Aorta (tissue), 5 donors: ENCODE results near the gene GTF2E1. TPM values are rescaled to one million over a fixed set of nuclear protein-coding genes. Genes with fewer than 3 reads are reported as not detected.

Experiments
- ATAC-seq: fragments of 200-7000 bp; cut with Tn5 transposase; one replicate; pipeline ENCODE4 v1.9.1; 2022; ENCODE audit warnings: moderate library complexity; ENCODE audit not compliant: low FRiP score
- DNase-seq, 2 donors: peaks; one replicate each; pipeline ENCODE4 v3.0.0-alpha.2; 2020
- H3K27ac ChIP-seq, 2 donors: one replicate each; pipeline ENCODE4 v1.5.1; 2013; ENCODE audit warnings: low read length in 2 of 2, mild to moderate bottlenecking in 2 of 2, moderate library complexity in 2 of 2, control low read depth in 1 of 2, inconsistent platforms in 1 of 2, low read depth in 1 of 2
- H3K27me3 ChIP-seq, 2 donors: one replicate each; pipeline ENCODE4 v1.6.1; 2013; ENCODE audit warnings: control low read depth in 1 of 2, low read length in 1 of 2, mild to moderate bottlenecking in 1 of 2, moderate library complexity in 1 of 2; ENCODE audit not compliant: insufficient read depth in 2 of 2, control insufficient read depth in 1 of 2
- H3K36me3 ChIP-seq, 2 donors: one replicate each; pipeline ENCODE4 v1.6.1; 2013; ENCODE audit warnings: control low read depth in 1 of 2, low read length in 1 of 2, mild to moderate bottlenecking in 1 of 2; ENCODE audit not compliant: insufficient read depth in 2 of 2, control insufficient read depth in 1 of 2
- H3K4me1 ChIP-seq, 2 donors: one replicate each; pipeline ENCODE4 v1.6.1; 2013; ENCODE audit warnings: low read length in 2 of 2, control low read depth in 1 of 2, mild to moderate bottlenecking in 1 of 2, moderate library complexity in 1 of 2; ENCODE audit not compliant: insufficient read depth in 2 of 2, control insufficient read depth in 1 of 2
- H3K4me3 ChIP-seq, 2 donors: one replicate each; pipeline ENCODE4 v1.5.1; 2013; ENCODE audit warnings: low read length in 2 of 2, control low read depth in 1 of 2, mild to moderate bottlenecking in 1 of 2
- H3K9me3 ChIP-seq: one replicate; pipeline ENCODE4 v1.6.1; 2013; ENCODE audit warnings: mild to moderate bottlenecking, low read length; ENCODE audit not compliant: control insufficient read depth
- WGBS, 2 donors: extraction: QIAGEN DNeasy Blood & Tissue Kit; methylation state at CpG; one replicate each; pipeline ENCODE4 v1.1.7; 2013; 5-methylcytosine and 5-hydroxymethylcytosine counted together
- intact Hi-C, 2 donors: fragments of 100-400 bp; cut with DNase I; formaldehyde crosslinking; loops; one replicate each; pipeline versions ENCODE4 v1.14.2 to v1.15.0; 2022
- long read RNA-seq, 2 donors: library from polyadenylated mRNA; unstranded; transcript quantifications; one replicate each; pipeline ENCODE4 v2.0.0, GENCODE V29; 2020 to 2021
- polyA plus RNA-seq, 2 donors: library from polyadenylated mRNA; stranded (reverse); fragments of 200-250 nt; gene quantifications; one replicate each; pipeline ENCODE4 v1.2.3, GENCODE V29; 2013
- total RNA-seq, 2 donors: library from RNA; stranded (reverse); fragmentation: NEBNext Ultra II Directional; extraction: Animal tissue kit (Norgen Biotek cat#: 25700); gene quantifications; one replicate each; pipeline ENCODE4 v1.2.1, GENCODE V29; 2021
- donor health status: healthy with polysubstance abuse.
- donor health status: Bipolar disorder and iron deficiency.
- donor health status: DM: no; HTN: no; CAD: no.
- donor health status: DM: no; HTN: no; CAD: no.
- donor health status: DM: yes; HTN: yes; CAD: no.

GTF2E1 gene
- total RNA-seq (10 to 100 TPM; 11.9 to 15.8 TPM), polyA plus RNA-seq (1 to 10 TPM; 4.3 to 4.8 TPM)
- long read RNA-seq, donor 1, transcript GTF2E1-201 (5 exons, 3,012 nt) = major isoform, 9 of 10 reads
- long read RNA-seq, donor 1, partial matches to known transcripts = 1 of 10 reads
- long read RNA-seq, donor 1, other reads (novel, unspliced or antisense) = 0 of 10 reads
- long read RNA-seq, donor 2, partial matches to known transcripts = 0 of 3 reads
- long read RNA-seq, donor 2, other reads (novel, unspliced or antisense) = 0 of 3 reads

GRCh38 chr3:120742198-120742848 is at the start of gene GTF2E1, which contains the start of gene RABL3:
TSS of gene GTF2E1 (plus strand) at chr3:120742744. CDS start at chr3:120750553, 7,809 bp downstream.
TSS of gene RABL3 (minus strand) at chr3:120742516. CDS start at chr3:120742507, 9 bp downstream.
- Histone ChIP-seq H3K4me3 (peak within 1 kb of the TSS; percentile 57 to 91), H3K27ac (peak within 1 kb of the TSS in 1 of 2 donors; percentile 80), H3K27me3 (no peaks in the 10 kb centered on the region), H3K9me3 (no peaks in the 10 kb centered on the region), H3K4me1 (peaks cover 0 to 9% of the 10 kb centered on the region in 2 donors), H3K36me3 (no peaks in the 10 kb centered on the region)
- intact Hi-C loops = loop anchor here in 1 of 2 donors (5.0 kb wide), 1 partner anchor 145 kb away; the partner anchor contains the start of gene NDUFB4
- peak; percentile 100 for ATAC-seq
- WGBS, 2 donors = 0% methylated on average over 39 of the region's 39 CpGs
- DNase-seq = peak; percentile 97 to 98

GRCh38 chr3:120693439-120694171 is 48.9 kb upstream of the GTF2E1 start:
- ATAC-seq = no peak
- Histone ChIP-seq H3K36me3 (no peaks in the 10 kb centered on the region), H3K9me3 (no peaks in the 10 kb centered on the region), H3K4me3 (no peak overlapping the region), H3K27ac (no peak overlapping the region), H3K4me1 (peaks cover 0 to 2% of the 10 kb centered on the region in 2 donors), H3K27me3 (no peaks in the 10 kb centered on the region)
- WGBS, 2 donors = 96 to 97% methylated on average over 1 of the region's 1 CpG
- intact Hi-C loops = no loop called here
- no peak for DNase-seq

GRCh38 chr3:120699333-120699732 is 43.2 kb upstream of the GTF2E1 start:
- intact Hi-C loops = no loop called here
- no peak overlapping the region for H3K4me3 ChIP-seq
- no peaks in the 10 kb centered on the region for H3K4me1 ChIP-seq
- H3K27ac ChIP-seq = no peak overlapping the region
- no peaks in the 10 kb centered on the region for H3K27me3 ChIP-seq
- 84 to 90% methylated on average over 3 of the region's 3 CpGs for WGBS, 2 donors
- ATAC-seq = no peak
- peaks cover 0 to 3% of the 10 kb centered on the region in 2 donors for H3K36me3 ChIP-seq
- H3K9me3 ChIP-seq = no peaks in the 10 kb centered on the region
- no peak for DNase-seq

- 92 to 96% methylated on average over 5 of the region's 5 CpGs for WGBS, 2 donors
- ATAC-seq = no peak
- Histone ChIP-seq H3K36me3 (peaks cover 0 to 3% of the 10 kb centered on the region in 2 donors), H3K4me1 (no peaks in the 10 kb centered on the region), H3K9me3 (no peaks in the 10 kb centered on the region), H3K27ac (no peak overlapping the region), H3K27me3 (no peaks in the 10 kb centered on the region), H3K4me3 (no peak overlapping the region)
- DNase-seq = no peak
- intact Hi-C loops = no loop called here
These were observed 36.5 kb upstream of the GTF2E1 start for GRCh38 chr3:120705884-120706582.

- Histone ChIP-seq H3K27me3 (no peaks in the 10 kb centered on the region), H3K4me1 (no peaks in the 10 kb centered on the region), H3K27ac (no peak overlapping the region), H3K4me3 (no peak overlapping the region), H3K36me3 (peaks cover 0 to 3% of the 10 kb centered on the region in 2 donors), H3K9me3 (no peaks in the 10 kb centered on the region)
- no peak for DNase-seq
- intact Hi-C loops = no loop called here
- ATAC-seq = no peak
These were observed 35.6 kb upstream of the GTF2E1 start for GRCh38 chr3:120706950-120707349.

- ATAC-seq = no peak
- intact Hi-C loops = no loop called here
- H3K36me3 ChIP-seq = peaks cover 0 to 3% of the 10 kb centered on the region in 2 donors
These were observed 34.1 kb upstream of the GTF2E1 start for GRCh38 chr3:120708408-120708807.

GRCh38 chr3:120710369-120710768 is 32.2 kb upstream of the GTF2E1 start:
- Histone ChIP-seq H3K4me1 (no peaks in the 10 kb centered on the region), H3K9me3 (no peaks in the 10 kb centered on the region), H3K27ac (no peak overlapping the region), H3K36me3 (no peaks in the 10 kb centered on the region), H3K27me3 (no peaks in the 10 kb centered on the region), H3K4me3 (no peak overlapping the region)
- WGBS, 2 donors = 90 to 96% methylated on average over 1 of the region's 1 CpG
- DNase-seq = no peak
- ATAC-seq = no peak
- intact Hi-C loops = no loop called here

More at GRCh38 chr3:120708408-120708807, 34.1 kb upstream of the GTF2E1 start:
- no peak overlapping the region for H3K27ac ChIP-seq
- H3K4me1 ChIP-seq = no peaks in the 10 kb centered on the region
- H3K27me3 ChIP-seq = no peaks in the 10 kb centered on the region
- no peak overlapping the region for H3K4me3 ChIP-seq
- no peak for DNase-seq
- no peaks in the 10 kb centered on the region for H3K9me3 ChIP-seq

- no peak overlapping the region for H3K27ac ChIP-seq
- H3K27me3 ChIP-seq = no peaks in the 10 kb centered on the region
- no peaks in the 10 kb centered on the region for H3K9me3 ChIP-seq
- intact Hi-C loops = no loop called here
- DNase-seq (no peak), ATAC-seq (no peak)
- H3K36me3 ChIP-seq = no peaks in the 10 kb centered on the region
- no peaks in the 10 kb centered on the region for H3K4me1 ChIP-seq
- no peak overlapping the region for H3K4me3 ChIP-seq
These were observed 29.3 kb upstream of the GTF2E1 start for GRCh38 chr3:120713262-120713661.
